HG03565 (cell line): ENCODE data around the gene MASP1.

ENCODE experiments used
- ATAC-seq: cut with Tn5 transposase; IDR thresholded peaks from one replicate; pipeline ENCODE4 v1.9.1; 2021; ENCODE audit warnings: mild to moderate bottlenecking, moderate library complexity; ENCODE audit not compliant: unreplicated experiment

Gene MASP1

DNA sequence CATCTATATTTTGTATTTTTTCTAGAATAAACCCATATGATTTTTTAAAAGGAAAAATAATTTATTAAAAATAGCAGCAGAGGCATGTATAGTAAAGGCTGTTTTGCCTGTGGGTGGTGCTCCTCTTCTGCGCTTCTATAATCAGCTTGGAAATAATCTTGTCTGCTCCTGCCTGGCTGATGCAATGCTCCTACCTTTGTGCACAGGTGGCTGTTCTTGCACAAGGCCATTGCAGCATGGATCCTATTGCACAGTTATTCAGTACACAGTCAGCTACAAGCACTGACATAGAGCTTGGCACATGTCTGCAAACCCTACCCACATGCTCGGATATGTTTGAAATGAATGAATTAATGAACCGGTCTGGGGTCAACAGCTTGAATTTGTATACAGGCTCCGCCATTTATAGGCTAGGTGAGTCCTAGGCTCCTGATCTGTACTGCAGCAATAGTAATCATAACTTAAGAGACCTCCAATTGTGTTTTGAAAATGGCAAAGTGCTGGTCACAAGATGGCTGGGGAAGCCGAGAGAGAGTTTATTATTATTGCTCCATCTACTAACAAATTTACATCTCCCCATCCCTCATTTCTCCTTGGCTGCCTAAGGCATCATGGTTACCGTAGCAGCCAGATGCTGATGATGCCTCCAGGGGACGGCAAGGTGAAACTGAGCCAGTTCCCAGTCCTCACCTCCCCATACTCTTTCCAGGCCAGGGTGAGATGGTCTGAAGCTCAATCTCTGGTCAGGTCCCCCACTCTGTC, 94.8 kb downstream of the MASP1 start:
- no peak for ATAC-seq

DNA sequence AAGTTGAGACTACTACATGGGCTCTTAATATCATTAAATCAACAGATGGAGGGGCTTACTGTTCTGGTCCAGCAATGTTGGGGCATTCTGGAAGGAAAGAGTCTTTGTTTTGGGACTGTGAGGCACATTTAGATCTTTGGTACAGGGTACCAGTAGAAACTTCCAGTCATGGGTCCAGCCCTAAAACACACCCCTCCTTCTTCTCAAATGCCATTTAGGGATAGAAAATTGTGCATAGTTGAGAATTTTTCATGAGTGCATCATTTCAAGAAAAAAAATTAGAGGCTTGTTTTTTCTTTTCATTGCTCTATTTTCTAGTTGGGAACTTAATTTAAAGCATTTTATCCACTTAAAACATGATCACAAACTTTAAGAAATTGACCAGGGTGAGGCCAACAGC, 98.4 kb downstream of the MASP1 start:
- ATAC-seq, result no peak

DNA sequence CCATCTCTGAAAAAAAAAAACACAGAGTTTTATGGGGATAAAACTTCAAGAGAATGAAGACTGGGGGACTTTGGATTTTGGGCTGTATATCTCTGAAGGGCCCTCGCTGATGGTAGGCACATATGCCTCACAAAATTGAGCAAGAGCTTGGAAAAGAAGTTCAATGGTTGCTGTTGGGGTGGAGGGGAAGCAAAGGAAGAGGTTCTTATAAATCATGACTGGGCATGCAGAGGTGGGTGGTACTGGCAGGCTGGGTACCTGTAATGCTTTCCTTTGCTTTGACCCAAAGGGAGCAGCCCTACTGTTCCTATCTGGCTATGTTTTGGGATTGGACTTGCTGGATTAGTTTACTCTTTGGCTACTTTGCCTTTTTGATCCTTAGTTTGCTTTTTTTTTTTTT, 100.3 kb downstream of the MASP1 start:
- no peak for ATAC-seq

DNA sequence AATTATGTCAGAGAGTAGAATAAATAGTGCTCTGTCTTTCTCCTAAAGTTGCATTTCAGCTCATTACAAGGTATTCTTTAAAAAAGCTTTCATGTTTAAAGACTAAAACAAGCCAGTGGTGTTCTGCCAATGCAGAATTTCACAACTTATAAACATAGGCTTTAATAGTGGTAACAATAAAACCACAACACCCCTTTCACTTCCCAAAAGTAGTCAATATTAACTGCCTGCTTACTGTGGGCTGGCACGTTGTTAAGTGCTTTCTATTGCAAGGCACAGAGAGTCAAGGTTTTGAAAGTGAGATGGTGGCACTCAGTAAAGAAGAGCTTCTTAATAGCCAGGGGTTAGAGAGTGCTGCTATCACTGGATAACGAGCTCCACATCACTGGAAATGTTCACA, 102.6 kb downstream of the MASP1 start:
- ATAC-seq, result no peak

DNA sequence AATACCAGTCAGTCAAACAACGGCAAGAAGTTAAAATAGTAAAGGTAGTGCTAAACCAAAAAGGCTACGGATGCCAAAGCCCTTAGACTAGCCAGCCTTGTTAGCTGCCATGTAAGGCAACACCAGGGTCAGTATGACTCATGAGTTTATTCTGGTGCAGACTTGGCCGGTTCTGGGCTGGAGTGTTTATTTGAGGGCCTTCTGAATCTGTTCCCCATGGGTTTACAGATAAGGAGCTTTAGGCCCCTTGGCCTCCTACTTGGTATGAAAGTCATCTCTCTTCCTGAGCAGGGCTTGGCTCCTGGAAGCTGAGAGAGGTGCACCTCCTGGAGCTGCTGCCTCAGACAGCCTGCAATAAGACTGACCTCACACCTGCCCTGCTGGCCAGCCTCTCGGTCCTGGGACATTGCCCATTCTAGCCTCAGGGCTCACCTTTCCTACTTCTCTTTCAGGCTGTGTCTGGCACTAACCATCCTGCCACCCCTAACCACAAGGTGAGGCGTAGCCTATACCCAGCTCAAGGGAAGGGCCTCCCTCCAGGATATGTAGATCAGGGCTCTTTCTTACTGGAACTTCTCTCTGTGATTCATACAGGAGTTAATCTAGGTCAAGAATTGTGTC, 104.6 kb downstream of the MASP1 start:
- no peak for ATAC-seq

DNA sequence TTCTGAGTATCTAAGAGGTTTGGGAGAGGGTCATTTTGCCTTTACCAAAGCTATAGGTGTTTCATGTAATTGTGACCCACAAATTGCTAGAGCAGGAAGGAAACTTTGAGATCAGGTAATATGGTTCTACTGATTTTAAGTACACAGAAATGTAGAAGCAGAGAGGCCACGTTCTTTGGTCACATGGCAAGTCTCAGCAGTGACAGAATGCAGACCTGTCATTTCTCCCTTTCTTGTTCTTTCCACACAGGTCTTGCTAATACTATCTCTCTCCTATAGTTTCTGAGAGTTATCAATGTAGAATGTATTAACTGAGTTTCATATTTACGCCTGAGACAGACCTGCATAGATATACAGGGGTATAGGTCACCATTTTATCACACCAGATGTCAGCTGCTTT, 105.2 kb downstream of the MASP1 start:
- ATAC-seq, result no peak

DNA sequence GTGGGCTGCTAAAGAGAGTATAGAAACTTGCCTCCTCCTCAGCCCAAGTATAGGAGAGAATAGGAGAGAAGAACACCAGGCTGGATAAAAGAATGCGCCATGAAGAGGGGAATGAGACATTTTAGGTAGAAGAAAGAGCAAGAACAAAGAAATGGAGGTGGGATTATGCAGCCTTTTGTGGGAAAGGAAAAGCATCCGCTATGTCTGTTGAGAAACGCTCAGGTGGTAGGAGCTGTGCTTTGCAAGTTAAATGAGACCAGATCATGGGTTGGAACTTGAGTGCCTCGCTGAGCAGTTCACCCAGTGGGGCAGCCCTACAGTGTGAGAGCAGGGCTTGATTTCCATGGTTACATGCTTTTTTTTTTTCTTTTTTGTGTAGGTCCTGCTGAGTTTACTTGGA, 105.8 kb downstream of the MASP1 start:
- ATAC-seq, result no peak
